Limb (tissue), 2 donors: ENCODE results near the gene PSMA6.
"Not testable (repeated sequence)": the region's sequence is repeated elsewhere in the genome, so short reads cannot be mapped to it uniquely, and the experiment has no call there.

Experiments used
- DNase-seq, 2 donors: peaks; one replicate each; pipeline ENCODE4 v3.0.0-alpha.2; 2016; ENCODE audit errors: extremely low spot score in 2 of 2

PSMA6 gene

DNA sequence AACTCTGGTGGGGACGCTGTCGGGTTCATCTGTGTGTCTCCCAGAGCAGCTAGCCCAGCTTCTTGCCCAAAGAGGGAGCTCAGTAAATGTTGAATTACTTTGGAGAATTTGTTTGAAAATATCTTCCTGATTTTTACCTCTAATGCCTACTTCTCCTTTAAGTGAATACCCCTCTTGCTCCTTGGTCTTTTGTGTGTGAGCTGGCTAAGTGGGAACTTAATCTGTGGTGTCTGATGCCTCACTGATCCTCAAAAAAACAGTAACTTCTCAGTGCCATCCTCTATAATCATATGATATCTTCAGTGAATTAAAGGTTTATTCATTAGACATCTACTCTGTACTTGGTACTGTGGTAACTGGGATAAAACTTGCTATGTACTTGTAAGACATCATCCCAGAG lies 7.7 kb upstream of the PSMA6 start:
- DNase-seq: no peak

- no peak for DNase-seq
Observed at GRCh38 chr14:35285168-35286002, 6.8 kb upstream of the PSMA6 start.

- no peak for DNase-seq
Observed at GRCh38 chr14:35286003-35286600, 6.1 kb upstream of the PSMA6 start.

DNA sequence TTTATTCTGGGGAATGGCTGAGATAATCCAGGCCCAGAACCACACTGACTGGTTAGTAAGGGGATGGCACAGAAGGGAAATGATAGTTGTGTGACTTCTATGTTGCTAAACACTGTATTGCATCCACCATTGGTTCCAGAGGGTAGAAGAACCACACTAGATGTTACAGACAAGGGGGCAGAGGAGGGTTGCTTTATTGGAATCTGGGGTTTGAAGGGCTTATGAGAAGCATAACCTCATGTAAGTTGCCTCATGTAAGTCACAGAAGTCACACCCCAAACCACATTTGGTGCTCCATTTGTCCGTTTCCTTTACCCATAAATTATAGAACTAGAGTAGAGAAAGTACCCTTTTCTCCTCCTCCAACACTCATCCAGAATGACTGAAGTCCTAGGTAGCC lies 5.5 kb upstream of the PSMA6 start:
- DNase-seq: no peak

DNA sequence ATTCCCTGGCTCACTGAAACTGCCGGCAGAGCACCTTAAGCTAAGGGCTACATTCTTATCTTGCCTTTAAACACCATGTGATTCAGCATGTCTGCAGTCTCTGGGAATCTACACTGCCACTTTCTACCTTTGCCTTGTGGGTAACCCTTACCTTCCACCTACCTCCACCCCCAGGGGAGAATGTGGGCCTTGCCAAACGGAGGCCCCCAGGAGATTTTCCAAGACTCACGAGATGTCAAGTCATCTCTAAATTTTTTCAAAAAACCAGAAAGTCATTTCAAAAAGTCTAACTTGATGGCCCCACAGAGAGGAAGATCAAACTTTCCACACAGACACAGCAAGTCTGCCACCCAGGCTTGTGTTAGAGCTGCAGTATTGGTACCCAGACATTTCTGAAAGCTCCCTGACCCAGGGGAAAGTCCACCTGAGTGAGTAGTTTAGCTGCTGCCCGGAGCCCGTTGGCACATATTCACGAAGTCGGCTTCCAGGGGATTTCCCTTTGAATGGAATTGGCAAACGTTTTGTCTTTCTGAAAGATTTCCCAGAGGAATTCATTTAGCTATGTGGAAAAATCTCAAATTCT lies 4.7 kb upstream of the PSMA6 start:
- DNase-seq: no peak

GRCh38 chr14:35289623-35290022 lies 2.6 kb upstream of the PSMA6 start:
- DNase-seq: no peak

DNA sequence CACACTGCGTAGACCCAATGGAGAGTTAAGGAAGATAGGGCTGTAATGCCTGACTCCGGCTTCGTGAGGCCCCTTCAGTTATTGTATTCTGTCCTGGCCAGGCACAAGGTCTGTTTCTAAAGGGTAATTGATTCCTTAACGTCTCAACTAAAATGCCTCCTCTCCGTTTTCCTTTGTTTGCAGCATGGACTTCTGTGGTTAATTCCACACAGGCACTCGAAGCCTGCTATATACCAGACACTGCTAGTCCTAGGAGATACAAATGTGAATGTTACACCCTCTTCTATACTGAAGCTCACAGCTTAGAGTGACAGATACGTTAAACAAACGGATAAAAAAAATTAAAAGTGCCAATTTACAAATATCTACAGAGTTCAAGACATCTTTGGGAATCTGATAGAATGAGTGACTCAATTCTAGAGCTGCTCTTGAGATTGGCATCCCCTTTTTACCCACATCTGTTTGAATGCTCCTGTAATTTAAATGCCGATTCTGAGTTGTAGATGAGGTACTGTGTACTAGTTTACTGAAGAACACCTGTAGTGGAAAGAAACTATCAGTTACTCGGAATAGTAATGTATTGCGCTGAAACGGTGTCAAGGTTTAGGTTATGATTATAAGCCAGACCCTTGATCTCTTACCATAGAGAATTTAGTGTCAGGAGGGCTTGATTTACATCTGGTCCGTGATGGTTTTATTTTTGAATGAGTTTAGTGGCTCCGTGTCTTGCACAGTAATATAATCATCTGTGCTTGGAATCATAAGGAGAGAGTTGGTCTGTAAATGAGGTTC lies 784 bp downstream of the PSMA6 start:
- no peak for DNase-seq

DNA sequence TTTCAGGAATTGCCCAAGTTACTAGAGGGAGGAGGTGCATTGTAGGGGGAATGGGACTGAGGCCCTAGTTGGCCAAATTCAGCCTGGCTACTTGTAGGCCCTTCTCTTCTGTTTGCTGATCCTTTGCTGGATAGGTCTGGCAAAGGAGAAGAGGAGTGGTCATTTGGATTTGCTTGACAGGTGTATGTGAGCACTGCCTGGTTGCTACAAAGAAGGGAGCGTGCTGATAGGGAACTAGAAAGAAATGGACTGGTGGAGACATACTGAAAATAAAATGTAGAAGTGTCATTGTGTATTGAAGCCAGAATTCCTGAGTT lies 3.6 kb downstream of the PSMA6 start:
- DNase-seq: no peak

- DNase-seq: no peak
Observed at GRCh38 chr14:35296545-35296944, 4.4 kb downstream of the PSMA6 start.

DNA sequence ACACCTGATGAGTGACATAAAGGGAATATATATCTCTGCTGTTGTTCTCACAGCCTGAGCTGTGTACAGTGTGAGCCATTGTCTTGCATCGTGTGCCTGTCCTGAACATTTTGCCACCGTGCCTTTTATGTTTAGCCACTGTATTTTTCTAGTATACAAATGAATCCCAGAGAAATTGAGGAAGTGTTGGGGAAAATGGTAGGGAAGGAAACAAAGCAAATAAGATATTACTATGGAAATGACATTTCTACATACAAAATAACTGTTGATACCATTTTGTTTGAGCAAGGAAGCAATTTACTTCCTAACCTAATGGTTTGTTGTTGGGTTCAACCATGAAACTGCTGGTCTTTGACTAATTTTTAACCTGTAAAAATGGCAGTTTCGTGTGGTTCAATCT lies 5.5 kb downstream of the PSMA6 start:
- no peak for DNase-seq

GRCh38 chr14:35298351-35298750 lies 6.2 kb downstream of the PSMA6 start:
- no peak for DNase-seq

GRCh38 chr14:35299708-35300107 lies 7.5 kb downstream of the PSMA6 start:
- DNase-seq: no peak

DNA sequence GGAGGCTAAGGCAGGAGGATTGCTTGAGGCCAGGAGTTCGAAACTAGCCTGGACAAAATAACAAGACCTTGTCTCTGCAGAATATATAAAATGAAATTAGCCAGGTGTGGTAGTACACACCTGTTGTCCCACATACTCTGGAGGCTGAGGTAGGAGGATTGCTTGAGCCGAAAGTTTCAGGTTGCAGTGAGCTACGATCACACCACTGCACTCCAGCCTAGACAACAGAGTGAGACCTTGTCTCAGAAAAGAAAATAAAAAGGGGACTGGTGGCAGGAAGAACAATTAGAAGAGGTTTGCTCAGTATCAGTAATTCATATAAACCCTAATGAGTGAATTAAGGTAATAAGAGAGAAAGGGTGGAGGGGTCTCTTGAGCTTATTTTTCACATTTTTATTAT lies 8.0 kb downstream of the PSMA6 start:
- DNase-seq: no peak

DNA sequence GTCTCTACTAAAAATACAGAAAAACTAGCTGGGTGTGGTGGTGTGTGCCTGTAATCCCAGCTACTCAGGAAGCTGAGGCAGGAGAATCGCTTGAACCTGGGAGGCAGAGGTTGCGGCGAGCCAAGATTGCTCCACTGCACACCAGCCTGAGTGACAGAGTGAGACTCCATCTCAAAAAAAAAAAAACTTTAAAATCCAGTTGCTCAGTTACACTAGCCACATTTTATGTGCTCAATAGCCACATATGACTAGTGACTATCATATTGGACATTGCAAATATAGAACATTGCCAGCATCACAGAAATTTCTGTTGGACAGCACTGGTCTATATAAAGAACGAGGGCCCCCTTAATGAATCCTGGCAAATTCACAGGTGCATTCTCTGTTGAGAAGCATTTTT lies 9.2 kb downstream of the PSMA6 start:
- not testable (repeated sequence) for DNase-seq

DNA sequence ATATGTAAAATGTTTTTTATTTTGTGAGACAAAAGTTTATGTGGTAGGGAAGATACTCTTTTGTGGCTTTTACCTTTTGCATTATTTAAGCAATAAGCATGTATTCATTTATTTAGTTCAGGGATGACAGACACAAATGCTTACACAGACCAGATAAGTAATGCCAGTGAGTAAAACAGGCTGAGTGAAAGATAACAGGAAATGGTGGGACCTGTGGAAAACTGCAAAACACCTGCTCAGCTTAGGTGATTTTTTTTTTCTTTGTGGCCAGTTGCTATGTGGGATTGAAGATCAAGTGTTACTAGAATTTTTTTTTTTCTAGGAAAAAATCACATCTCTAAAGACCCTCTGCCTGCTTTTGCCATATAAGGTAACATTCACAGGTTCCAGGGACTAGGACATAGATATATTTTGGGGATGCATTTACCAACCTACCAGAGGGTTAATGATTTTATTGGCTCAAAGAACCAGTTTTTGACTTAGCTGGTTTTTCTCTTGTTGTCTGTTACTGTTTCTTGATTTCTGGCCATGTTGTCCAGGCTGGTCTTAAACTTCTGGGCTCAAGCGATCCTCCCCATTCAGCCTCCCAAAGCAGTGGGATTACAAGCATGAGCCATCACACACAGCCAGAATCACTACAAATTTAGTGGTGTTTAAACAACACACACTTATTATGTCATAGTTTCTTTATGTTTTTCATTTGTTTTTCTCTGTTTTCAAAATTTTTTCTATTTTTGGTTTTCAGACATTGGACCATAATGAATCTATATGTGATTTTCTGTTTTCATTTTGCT lies 9.8 kb downstream of the PSMA6 start:
- no peak for DNase-seq

GRCh38 chr14:35303149-35303935 lies 11.2 kb downstream of the PSMA6 start:
- DNase-seq: no peak

DNA sequence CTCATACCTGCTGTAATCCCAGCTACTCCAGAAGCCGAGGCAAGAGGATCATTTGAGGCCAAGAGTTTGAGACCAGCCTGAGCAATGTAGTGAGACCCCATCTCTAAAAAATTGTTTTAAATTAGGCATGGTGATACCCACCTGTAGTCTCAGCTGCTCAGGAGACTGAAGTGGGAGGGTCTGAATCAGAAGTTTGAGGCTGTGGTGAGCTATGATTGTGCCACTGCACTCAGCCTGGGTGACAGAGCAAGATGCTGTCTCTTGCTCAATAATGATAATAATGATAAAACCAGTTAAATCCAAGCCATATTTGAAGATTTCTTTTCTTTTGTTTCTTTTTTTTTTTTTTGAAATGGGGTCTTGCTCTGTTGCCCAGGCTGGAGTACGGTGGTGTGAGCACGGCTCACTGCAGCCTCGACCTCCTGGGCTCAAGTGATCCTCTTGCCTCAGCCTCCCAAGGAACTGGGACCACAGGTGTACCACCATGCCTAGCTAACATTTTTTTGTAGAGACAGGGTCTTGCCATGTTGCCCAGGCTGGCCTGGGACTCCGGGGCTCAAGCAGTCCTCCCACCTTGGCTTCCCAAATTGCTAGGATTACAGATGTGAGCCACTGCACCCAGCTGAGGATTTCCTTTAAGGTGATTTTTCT lies 12.8 kb downstream of the PSMA6 start:
- no peak for DNase-seq

DNA sequence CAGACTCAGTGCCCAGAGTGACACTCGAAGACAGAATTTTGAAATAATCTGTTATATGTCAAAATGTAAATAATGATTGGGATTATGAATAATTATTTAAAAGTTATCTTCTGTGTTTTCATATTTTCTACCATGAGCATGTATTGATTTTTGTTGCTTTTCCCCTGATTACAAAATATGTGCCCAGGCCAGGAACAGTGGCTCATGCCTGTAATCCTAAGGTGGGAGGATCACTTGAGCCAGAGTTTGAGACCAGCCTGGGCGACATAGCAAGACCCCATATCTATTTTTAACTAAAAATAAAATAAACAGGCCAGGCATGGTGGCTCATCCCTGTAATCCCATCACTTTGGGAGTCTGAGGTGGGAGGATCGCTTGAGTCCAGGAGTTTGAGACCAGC lies 13.5 kb downstream of the PSMA6 start:
- DNase-seq: no peak

GRCh38 chr14:35306114-35306513 lies 13.9 kb downstream of the PSMA6 start:
- DNase-seq: no peak

- DNase-seq: no peak
Observed at GRCh38 chr14:35317820-35318219, 25.6 kb downstream of the PSMA6 start.
